Left lobe of liver (tissue), 2 donors: ENCODE results near the gene SLC26A1. TPM values are rescaled to one million over a fixed set of nuclear protein-coding genes. Genes with fewer than 3 reads are reported as not detected.
A peak's percentile ranks its signal among the peaks of the same experiment; 100 is the strongest.

Source experiments
- ATAC-seq: fragments of 200-7000 bp; cut with Tn5 transposase; one replicate; pipeline ENCODE4 v1.9.1; 2020; ENCODE audit warnings: mild to moderate bottlenecking, moderate library complexity
- DNase-seq: peaks from one replicate; pipeline ENCODE4 v3.0.0-alpha.2; 2020; ENCODE audit warnings: low spot score
- total RNA-seq: library from RNA; stranded (reverse); gene quantifications from one replicate; pipeline ENCODE4 v1.2.1, GENCODE V29; 2021
- donor health status: DM: no; HTN: no; CAD: no; lungs with moderate emphysema.
- donor health status: DM: no; HTN: yes; CAD: no.

SLC26A1 gene
- total RNA-seq, 1 donor from 2014 or later = 40.6 TPM

DNA sequence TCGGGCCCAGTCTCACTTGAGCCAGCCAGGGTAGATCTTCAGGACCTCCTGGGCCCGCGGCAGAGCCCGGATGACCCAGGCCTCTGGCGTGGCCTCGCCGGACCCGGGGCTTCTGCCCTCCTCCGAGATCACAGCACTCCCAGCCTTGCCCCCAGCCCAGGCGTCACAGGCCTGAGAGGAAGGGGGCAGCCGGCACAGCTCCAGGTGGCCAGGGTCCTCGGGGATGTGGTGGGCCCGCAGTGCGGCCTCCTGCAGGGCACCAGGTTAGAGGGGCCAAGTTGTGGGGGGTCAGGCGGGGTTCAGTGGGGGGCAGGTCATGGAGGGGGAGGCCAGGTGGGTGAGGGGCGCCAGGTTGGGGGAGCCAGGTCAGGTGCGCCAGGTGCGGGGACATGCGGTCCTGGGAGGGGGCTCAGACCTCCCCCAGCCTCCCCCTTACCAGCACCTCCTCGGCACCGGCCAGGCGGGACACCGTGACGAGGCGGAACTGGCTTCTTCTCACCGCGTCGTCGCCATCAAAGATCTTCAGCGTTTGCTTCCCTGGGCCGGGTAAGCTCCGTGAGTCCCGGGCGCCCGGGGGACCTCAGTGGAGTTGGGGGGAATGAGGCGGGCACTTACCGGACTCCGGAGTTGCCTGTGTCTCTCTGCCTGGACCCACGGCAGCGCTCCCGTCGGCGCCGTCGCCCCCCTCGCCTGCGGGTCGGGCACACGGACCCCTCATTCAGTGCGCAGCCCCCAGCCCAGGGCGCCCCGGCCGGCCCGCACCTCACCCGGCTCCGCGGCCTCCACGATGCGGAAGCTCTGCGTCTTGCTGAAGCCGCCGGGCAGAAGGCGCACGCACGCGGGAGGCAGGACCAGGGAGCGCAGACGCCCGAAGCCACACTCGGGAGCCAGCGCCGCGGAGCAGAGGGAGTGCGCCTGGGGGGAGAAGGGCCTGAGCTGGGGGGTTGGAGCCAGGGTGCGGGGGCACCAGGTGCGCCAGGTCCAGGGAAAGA is 25.8 kb downstream of the SLC26A1 start:
- ATAC-seq (no peak), DNase-seq (no peak)

DNA sequence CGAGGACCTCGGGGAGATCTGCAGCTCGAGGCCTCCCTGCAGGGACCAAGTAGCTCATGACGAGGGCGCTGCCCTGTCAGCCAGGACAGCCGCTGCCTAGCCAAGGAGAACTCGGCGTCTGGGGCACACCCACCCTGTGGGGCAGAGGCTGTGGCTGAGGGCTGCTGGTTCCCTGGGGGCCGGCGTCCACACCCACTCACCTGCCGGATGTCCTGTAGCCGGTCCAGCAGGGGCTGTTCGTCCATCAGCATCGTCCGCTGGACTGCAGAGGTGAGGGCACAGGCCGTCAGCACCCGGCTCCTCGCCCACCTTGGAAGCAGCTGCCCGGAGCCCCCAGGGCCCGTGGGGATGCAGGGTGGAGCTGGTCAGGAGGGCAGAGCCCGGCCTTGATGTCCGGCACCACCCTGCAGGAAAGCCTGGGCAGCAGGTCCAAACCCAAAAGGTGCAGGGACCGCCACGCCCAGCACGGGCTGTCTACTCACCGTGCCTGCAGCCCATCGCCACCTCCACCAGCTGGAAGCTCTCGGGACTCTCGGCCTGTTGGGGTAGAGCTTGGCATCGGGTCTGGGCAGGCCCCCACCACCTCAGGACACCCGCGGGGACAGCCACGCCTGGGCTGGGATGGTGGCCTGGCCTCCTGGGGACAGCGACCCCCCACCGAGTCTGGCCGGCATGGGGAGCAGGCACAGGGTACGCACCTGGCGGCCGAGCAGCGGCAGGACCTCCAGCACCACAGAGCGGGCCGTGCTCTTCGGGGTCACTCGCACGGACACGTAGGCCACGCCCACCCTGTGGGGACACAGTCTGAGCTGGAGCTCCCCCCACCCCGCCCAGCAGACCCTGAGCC is 26.7 kb downstream of the SLC26A1 start:
- ATAC-seq (no peak), DNase-seq (no peak)

DNA sequence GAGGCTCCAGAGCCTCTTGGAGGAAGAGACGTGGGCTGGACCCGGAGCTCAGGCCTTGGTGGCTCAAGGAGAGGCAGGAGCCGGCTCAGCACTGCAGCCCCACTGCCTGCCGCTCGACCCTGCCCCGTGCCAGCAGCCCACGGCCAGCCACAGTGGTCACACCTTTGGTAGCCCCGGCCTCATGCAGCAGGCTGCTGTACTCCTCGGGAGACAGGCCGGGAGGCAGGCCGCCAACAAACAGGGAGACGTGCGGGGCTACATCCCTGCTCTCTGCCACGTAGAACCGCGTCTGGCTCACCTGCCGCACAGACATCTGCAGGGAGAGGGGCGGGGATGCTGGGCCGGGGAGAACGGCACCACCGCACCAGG is 27.5 kb downstream of the SLC26A1 start:
- DNase-seq (no peak), ATAC-seq (no peak)

DNA sequence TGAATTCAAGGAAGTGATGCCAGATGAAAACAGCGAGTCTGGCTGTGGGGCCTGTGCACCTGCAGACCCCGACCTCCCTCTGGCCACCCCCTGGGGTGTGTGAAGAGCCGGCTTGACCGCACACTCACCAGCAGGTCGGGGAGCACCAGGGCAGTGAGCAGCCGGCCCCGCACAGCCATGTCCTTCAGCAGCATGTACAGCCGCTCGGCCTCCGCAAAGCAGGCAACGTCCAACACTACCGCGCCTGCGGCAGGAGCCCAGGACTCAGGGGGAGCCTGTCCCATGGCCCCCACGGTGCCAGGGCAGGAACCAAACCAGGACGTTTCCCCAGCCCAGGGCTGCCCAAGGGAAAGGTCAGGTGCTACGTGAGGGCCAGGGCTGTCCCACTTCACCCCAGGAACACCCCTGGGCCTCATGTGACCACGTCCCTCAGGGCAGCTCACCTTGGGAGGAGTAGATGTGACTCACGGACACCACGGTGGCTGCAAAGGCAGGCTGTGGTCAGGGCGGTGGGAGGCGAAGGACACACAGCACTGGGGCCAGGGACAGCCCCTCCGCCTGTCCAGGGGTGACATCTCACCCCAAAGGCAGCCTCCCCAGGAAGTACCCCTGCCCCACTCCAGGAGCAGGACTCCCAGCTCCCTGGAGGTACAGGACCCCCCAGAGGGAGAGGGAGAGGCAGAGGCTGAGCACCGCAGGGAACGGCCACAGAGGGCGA is 28.0 kb downstream of the SLC26A1 start:
- ATAC-seq (no peak), DNase-seq (no peak)

DNA sequence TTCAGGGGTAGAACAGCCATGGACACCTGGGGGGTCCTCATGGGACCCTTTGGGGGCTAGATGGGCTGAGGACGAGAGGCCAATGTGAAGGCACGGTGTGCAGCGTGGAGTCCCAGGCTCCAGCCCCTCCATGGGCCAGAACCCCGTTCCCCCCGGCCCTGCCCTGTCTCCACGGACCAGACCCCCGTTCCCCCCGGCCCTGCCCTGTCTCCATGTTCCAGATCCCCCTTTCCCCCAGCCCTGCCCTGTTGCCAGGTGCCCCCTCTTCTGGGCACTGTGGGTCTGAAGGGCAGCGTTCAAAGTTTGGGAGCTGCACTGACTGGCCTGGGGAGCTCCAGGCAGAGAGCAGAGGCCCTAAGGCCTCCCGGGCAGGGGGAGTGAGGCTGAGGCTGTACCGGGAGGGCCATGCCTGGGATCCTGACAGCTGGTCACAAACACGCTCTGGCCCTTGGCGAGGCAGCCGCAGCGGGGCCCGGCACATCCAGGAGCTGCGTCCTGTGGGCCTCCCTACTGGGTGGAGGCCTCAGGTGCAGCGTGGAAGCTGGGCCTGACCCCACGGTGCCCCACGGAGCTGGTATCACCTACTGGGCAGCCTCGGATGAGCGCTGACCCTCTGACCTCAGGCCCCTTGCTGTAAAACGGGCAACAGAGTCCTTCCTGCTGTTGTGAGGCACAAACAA is 28.7 kb downstream of the SLC26A1 start:
- DNase-seq (no peak), ATAC-seq (no peak)

DNA sequence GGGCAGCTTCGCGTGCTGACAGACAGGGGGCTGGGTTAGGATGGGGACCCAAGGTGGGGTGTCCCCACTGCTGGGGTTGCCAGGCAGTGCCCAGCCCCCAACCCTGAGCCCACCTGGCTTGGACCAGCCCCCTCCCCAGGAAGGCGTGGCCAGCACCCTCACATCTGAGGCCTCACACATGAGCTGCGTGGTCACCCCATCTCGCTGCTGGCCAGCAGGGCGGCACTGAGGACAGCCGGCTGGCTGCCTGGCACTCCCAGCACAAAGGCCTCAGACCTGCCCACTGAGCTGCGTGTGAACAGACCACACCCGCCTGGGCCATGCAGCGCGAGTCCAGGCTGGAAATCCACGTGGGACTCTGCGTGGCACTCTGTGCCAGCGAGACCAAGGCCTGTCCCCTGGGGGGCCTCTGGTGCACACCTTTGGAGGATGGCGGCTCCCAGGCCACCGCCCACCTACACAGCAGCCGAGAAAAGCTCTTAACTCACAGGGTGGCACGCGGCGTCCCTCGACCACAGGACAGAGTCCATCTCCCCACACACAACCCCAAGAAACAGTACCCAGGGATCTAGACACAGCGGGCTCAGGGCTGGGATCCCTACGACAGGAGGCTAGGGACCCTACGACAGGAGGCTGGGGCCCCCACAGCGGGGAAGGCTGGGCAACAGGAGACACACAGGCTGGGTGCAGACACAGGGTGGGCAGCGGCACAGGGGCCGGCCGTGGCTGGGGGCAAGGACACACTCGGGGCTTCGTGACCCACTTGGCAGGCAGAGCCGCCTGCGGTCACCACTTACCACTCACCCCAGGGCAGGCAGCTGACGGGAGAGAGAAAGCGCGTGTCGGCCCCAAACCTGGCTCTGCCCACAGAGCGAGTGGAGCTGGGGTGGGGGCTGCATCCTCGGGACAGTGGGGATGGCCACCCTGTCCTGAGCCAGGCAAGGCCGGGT is 29.7 kb downstream of the SLC26A1 start:
- no peak for ATAC-seq
- DNase-seq = no peak

DNA sequence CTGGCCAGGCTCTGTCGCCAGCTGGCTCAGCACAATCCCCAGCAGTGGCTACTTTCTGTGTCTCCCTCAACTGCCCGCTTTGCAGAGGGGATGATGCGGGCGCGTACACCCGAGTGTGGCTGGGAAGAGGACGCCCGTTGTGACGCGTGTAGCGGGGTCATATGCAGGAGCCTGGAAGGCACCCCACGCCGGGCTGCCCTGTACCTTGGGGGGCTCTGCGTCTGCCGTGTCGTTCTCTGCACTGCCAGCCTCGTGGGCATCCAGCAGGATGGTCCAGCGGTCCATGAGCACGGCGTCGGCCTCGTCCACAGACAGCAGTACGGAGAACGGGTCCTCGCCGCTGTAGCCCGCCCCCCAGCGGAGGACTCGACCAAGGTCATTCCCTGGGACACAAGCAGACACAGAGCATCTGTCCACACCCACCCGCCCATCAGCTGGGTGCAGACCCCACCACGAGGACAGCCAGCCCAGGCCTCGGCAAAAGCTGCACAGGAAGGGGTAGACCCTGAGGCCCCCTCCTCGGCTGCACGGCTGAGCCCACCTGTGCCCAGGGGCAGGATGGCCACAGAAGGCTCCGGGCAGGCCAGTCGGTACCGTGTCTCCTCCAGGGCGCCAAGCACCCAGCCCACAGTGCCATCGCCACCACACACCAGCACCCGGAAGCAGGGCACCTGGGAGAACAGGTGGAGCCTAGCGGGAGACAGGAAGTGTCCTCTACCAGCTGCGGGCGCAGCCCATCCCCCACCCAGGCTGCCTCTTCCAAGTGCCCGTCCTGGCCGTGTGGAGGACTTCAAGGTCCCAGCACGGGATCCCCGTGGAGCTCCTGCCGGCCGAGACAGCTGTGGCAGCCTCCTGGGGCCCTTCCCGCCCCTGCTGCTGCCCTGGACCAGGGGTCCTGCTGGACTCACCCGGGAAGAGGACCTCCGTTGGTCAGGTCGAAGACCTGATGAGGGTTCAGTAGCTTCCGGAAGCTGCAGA is 30.7 kb downstream of the SLC26A1 start:
- DNase-seq = no peak
- no peak for ATAC-seq

DNA sequence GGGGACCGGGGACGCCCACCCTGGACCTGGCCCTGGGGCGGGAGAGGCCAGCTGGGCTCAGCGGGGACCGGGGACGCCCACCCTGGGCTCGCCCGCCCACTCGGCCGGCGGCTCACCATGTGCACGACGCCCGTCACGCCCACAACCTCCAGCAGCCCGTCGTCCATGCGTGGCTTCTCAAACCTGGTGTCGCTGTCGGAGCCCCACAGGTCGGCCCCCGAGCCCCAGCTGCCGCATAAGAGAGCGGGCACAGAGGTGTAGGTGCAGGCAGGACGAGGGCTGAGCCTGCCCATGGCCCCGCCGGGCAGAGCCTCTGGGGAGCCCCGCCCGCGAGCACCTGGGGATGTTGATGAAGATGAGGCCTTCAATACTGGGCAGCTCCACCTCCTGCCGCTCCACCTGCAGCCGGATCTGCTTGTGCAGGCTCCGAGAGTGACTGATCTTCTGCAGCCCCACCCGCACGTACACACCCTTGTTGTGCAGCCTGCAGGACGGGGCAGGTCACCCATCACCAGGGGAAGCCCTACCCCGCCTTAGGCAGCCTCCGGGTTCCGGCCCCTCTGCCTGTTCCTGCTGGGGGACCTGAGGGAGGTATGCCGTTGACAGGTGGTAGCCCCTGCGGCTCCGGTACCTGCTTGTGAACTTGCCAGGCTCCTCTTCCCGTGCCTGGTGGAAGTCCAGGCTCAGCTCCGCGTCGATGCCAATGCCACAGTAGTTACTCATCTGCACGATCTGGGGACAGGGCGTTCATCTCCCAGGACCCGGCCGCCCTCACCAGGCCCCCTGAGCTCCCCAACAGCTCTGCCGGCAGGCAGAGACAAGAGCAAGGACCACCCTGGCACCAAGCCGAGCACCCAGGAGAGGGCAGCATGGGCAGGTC is 31.6 kb downstream of the SLC26A1 start:
- no peak for DNase-seq
- ATAC-seq = no peak

DNA sequence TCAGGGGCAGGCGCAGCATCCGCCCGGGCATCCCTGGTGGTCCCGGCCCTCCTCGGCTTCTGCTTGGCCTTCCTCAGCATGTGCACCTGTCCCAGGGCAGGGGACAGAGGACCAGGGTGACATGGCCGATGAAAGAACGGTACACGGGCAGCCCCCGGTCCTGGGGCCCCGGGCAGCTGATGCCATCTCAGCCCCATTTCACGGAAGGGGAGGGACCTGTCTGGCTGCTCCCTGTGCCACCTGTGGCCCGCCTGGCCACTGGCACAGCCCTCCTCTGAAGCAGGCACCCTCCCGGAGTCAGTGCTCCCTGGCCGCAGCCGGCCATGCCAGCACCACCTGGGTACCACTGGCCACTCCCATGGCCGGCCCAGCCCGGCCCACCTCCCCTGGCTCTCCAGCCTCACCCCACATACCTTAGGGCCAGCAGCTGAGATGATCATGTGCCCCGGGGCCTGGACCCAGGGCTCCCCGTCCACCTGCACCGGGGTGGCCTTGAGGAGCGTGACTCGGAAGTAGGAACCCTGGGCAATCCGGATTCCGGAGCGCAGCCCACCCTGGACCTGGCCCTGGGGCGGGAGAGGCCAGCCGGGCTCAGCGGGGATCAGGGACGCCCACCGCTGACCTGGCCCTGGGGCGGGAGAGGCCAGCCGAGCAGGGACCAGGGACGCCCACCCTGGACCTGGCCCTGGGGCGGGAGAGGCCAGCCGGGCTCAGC is 32.4 kb downstream of the SLC26A1 start:
- peak; percentile 4 for ATAC-seq
- no peak for DNase-seq

DNA sequence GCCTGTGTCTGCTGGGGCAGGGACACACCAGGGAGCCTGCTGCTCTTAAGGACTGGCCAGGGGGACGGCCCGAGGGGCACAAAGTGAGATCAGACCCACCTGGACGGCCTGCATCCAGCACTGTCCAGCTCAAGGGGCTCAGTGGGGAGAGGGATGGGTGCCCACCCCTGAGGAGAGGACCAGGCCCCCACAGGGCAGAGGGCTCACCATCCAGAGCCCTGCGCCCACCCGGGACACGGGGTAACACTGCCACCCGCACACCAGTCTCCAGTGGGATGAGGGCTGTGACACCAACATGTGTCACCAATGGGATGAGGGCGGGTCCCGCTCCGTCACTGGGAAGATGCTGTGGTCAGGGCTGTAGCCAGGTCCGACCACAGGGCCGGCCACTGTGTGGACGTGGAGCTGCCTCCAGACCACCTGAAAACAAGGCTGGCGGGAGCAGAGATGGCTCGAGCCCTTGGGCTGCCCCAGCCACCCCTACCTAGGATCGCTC is 33.0 kb downstream of the SLC26A1 start:
- peak; percentile 3 for ATAC-seq
- DNase-seq = no peak

DNA sequence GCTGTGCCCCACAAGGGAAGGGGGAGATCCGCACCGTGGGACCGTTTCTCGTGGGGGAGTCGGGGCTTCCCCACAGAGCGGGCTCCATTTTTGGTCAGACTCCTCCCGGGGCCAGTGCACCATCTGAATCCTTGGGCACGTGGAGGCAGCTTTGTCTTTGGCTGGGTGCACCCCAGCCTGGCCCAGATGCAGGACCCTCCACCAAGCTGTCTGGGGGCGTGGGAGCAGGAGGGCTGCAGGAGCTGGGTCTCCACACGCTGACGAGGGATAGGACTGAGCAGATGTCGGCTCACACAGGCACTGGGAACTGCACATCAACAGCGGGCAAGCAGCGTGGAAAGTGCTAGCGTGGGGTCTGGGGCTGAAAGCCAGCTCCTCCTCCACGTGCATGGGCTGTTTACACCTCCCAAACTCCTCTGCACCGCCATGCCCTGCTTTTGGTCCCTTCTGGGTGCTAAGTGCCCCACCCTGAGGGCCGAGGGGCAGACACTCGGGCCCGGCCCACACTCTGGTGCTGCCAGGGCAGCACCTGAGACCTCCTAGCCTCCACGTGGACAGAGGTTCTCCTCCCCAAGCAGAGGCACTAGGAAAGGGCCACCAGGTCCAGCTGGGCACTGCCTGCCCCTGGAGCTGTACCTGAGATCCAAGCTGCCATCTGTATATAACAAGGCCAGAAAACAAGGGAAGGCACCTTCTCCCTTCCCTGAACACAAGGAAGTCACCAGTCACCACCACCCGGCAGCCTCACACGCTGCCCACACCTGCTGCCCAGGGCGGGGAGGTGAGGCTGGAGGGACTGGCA is 33.7 kb downstream of the SLC26A1 start:
- no peak for DNase-seq
- peak; percentile 6 for ATAC-seq

DNA sequence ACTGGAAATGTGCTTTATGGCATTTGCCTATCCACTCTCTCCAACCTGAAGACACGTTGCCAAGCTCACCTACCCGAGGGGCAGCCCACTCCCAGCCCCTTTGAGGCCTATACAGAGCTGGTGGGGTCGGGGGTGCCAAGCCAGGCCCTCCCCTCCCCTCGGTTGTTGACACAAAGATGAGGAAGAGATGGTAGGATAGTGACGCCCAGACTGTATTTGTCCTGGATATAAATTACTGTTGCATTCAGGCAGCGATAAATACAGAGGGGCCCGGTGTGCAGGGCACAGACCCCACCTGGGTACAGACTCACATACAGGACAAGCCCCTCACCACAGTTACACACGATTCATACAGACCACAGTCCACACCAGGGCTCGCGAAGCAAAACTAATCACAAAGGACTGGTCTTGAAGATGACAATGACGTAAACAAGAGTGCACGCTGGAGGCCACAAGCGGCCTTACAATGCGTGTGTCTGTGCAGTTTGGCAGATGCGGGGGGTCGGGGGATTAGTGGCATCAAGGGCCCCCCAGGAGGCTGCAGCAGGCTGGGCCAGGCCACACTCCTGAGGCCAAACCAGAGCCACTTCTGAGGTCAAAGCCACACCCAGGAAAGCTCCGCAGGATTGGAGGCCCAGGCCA is 34.4 kb downstream of the SLC26A1 start:
- DNase-seq = no peak
- ATAC-seq = no peak

DNA sequence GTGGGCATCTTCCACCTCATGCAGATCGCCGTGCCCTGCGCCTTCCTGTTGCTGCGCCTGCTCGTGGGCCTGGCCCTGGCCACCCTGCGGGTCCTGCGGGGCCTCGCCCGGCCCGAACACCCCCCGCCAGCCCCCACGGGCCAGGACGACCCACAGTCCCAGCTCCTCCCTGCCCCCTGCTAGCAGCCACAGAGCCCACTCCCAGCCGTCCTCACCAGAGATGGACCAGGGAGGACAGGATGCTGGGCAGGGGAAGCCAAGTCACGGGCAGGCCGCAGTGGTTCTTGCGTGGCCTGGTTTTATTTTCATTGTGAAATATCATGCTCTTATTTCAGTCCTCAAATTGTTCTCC is 34.9 kb downstream of the SLC26A1 start:
- DNase-seq (no peak), ATAC-seq (no peak)

DNA sequence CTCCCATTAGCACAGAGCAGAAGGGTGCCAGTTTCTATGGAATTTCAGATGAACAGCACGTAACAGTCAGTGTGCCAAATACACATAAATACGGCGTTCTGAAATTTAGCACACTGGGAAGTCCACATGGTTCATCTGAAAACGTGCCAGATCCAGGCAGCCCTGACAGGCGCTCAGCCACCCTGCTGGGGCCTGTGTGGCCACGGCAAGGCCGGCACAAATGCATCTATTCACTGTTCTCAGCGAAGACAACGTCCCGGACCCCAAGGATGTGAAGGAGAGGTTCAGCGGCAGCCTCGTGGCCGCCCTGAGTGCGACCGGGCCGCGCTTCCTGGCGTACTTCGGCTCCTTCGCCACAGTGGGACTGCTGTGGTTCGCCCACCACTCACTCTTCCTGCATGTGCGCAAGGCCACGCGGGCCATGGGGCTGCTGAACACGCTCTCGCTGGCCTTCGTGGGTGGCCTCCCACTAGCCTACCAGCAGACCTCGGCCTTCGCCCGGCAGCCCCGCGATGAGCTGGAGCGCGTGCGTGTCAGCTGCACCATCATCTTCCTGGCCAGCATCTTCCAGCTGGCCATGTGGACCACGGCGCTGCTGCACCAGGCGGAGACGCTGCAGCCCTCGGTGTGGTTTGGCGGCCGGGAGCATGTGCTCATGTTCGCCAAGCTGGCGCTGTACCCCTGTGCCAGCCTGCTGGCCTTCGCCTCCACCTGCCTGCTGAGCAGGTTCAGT is 35.5 kb downstream of the SLC26A1 start:
- DNase-seq (no peak), ATAC-seq (no peak)

DNA sequence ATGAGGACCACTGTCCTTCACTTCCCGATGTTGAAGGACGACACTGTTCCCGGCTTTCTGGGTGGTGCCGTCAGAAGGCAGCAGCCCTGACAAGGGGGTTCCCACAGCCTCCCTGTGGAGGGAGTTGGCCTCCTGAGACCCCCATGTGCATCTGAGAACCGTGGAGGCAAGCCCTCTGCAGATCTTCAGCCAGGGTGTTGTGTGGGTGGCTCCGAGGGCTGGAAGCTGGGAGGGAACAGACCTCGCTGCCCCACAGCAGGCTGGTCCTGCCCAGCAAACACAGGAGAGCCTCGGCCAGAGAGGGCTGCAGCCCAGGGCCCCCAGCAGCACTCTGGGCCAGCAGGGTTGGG is 36.0 kb downstream of the SLC26A1 start:
- no peak for ATAC-seq

More for the DNA sequence above, 36.0 kb downstream of the SLC26A1 start:
- DNase-seq = no peak
